HG03460 (cell line): ENCODE results near the gene LPP.

Source experiments
- ATAC-seq: cut with Tn5 transposase; IDR thresholded peaks from one replicate; pipeline ENCODE4 v1.9.1; 2021; ENCODE audit not compliant: unreplicated experiment

LPP gene

DNA sequence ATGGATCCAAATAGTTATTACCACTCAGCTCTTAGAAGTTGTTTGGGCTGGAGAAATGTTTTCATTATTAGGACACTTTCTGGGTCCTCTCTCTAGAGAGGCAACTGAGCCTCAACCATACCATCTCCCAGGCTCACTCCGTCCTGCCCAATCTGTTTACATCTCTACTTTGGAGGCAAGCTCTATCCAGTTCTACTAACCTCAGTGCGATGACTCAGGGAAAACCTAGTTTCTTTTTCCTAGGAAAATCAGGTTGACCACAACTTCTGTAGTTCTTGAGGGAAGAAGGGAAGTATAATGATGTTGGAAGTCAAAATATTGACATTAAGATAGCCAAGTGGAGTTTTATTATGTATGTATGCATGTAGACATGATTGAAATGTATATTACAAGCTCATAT is 40.4 kb downstream of the LPP start:
- ATAC-seq, result no peak

DNA sequence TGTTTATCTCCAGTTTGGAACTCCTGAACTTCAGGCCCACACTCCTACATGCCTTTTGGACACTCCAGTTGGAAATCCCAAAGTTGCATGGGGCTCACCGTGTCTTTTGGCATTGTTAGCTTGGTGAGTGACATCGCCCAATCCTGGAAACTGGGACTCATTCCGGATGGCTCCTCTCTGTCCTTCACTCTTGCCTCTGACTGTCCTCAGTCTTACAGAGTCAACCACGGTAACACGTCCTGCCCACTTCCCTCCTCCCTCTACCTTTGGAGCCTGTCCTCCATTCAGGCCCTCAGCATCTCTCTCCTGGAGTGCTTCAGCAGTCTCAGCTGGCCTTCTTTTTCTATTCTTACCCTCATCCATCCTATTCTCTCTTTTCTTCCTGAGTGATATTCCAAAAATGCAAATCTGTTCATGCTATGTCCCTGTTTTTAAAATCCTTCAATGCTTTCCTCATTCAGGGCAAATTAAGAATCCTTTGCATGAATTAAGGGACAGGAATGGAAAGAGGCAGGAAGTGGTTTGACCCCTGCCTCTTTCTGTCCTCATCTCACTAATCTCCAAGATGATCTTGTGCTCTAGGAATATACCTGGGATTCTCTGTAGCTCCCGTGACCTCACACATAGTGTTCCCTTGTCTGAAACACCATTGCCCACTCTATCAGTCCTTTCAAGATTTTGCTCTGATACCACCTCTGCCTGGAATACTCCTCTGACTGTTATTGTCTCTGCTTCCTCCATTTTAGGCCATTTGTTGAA is 42.5 kb downstream of the LPP start:
- no peak for ATAC-seq

DNA sequence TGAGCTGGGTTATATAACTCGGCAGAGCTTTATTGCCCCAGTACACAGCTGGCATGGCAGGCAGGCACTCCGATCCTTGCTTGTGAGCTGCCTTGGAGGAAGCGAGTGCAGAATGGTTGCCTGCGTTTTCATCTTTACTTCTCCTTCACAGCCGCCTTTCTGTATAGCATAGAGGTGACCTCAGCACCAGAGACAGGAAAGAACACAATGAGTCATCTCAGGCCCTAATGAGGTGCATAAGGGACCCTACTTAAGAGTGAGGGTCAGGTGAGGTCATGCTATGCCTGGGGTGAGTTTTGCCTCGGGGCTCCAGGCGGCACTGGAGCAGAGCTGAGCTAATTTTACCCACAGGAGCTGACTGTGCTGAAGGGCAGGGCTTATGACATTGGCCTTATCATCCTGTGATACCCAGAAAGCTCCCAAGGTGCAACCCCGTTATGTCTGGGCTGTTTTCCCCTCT is 43.5 kb downstream of the LPP start:
- ATAC-seq, result no peak

DNA sequence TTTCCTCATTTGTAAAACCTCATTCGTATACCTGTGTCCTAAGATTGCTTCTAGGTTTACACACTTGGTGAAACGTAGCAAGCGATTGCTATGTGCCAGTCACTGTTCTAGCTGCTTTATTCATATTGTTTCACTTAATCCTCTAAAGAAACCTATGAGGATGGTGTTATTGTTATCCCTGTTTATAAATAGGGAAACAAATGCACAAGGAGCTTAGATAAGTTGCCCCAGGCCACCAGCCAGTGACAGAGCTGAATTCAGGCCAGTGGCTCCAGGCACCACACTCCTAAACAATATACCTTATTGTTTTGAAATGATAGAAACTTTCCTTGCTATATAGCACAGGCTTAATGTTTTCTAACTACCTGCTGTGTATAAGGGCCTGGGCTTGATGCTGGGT is 44.0 kb downstream of the LPP start:
- no peak for ATAC-seq

DNA sequence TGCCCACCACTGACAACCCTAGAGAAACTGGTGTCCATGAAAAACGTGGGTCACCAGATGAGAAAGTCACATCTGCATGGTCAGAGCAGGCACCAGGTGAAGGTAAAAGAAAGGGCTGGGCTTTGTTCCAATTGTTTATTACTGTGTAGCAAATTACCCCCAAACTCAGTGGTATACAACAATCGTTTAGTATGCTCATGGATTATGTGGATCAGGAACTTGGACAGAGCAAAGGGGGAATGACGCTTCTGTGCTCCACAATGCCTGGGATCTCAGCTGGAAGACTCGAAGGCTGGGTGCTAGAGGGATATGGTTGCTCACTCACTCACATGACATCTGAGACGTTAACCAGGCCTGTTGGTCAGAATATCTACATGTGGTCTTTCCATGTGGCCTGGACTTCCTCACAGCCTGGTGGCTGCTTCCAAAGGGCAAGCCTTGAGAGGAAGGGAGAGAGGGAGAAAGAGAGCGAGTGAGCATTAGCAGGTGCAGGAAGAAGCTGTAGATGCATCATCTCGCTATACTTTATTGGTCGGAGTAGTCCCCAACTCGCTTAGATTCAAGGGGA is 44.9 kb downstream of the LPP start:
- no peak for ATAC-seq

DNA sequence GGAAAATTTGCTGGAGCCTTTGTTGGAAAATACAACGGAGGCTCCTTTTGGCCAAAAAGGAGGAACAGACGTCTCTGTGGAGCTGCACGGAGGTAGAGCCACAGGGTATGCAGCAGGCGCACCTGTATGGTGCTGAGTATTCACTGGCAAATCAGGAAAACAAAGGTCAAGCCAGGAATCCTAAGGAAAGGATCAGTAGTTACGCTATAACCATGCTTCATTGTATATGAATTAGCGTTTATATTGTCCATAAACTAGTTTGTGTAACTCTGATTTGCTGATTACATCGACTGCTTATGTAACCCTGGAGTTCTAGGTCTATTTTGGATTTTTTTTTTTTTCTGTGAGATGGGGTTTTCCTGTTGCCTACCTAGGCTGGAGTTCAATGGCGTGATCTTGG is 45.4 kb downstream of the LPP start:
- ATAC-seq, result no peak

DNA sequence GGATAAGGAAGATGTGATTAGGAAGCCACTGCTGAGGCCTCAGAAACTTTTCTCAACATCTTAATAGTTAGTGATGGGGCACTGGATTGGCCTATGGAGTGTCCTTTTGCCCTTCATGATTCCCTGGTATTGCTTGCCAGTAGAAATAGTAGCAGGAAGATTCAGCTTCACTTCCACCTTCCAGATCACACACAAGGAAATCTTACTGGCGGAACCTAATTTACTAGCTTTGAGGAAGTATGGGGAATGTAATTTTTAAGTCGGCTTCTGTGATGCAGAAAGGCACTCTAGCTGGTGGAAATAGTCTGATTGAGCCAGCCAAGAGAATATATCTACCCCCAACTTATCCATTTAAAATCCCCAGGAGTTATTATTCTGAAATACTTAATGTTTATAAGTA is 46.5 kb downstream of the LPP start:
- no peak for ATAC-seq

DNA sequence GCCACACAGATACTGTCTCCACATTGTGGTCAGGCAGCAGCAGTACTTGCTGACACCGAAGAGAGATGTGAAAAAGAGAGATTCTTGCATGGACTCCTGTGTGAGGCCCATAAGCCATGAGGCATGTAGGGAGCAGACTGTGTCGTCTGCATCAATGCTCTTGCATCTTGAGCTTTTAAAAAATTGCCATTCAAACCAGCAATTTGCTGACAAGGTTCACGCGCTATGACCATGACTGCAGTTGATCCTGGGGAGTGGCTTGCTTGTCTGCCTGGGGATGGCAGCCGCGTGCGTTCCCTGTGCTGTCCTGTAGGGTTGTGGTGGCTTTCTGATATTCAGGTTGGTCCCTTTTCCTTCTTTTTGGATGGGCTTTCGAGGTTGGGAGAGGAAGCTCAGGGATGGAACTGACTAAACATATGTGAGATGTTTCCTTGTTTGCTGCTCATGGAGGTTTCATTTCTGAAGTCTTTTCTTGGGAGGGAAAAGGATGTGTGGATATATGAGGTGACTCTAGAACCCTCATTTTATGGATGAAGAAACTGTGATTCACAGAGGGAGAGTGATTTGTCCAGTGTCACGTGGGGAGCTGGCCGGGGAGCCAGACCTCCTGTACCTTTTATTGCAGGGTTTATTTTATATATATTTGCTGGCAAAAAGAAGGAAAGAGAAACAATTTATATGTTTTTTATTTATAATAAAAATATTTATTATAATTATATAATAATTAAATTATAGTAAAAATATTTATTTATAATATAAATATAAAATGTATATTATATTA is 48.6 kb downstream of the LPP start:
- ATAC-seq, result no peak

DNA sequence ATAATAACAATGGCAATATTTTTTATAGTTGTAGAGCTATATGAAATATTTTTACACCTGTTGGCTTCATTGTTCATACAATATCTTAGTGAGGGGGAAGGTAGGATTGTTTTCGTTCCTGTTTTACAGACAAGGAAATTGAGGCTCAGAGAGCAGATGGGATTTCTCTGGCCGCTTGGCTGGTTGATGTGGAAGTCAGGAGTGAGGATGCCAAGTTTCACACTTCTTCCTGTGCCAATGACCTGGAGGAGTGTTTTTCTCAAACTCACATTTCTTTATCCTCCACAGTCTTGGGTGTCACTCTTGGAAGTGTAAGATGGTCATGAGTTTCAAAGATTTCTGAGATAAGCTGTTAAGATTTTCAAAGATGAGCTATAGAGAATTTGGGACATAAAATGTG is 50.6 kb downstream of the LPP start:
- no peak for ATAC-seq

DNA sequence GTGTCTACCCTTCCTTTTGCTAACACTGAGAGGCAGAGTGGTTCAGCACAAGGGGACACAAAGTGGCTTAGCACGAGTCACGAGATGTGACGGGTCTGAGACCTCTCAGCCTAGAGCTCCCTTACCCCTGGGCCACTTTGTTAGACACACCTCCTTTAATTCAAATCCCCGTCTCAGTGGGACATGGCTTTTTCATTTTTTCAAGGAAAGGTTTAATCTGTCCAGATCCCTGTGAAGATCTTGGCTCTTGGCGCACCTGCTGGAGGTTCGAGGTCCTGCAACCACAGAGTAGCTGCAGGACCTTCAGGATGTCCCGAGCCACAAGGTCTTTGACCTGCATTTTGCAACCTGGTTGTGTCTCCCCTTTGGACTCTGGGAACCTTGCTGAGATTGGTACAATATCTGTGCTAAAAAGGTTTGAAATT is 52.0 kb downstream of the LPP start:
- no peak for ATAC-seq

DNA sequence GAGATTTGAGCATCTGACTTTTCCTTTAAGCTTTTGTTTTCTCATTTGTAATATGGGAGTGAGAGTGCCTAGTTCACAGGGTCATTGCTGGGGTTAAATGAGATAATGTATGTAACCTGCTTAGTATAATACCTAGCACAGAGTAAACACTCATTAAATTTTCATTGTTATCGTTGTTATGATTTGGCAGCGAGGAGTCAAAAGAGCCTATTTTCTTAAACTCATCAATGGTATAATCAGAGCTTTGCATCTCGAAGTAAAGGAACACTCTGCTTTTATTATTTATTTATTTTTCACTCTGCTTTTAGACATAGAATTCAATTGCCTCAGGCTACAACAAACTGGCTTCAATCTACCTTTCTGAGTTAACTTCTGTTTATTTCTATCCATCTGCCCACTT is 52.8 kb downstream of the LPP start:
- ATAC-seq, result no peak

DNA sequence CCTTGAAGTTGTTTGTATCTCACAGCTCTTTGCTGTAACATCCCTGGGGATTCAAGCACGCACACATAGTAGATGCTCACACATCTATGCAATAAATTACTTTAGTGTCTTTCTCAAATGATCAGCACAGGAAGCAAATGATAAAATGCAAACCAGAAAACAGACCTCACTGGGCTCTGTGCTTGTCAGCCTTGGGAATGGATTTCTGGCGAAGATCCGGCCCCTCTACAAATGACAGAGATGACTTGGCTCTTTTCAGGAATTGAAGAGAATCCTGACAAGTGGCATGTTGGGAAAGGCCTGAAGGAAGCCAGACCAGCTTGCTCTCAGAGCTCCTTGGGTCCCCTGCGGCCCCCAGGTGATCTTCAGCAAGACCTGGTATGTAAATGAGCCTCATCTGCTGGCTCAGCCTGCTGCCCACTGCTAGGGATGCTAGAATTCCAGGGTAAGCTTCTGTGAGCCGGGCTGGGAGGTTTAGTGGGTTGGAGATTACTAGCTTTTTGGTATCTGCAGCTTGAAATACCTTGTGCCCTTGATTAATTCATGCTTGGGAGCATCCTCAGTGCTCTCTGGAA is 54.1 kb downstream of the LPP start:
- ATAC-seq, result no peak

DNA sequence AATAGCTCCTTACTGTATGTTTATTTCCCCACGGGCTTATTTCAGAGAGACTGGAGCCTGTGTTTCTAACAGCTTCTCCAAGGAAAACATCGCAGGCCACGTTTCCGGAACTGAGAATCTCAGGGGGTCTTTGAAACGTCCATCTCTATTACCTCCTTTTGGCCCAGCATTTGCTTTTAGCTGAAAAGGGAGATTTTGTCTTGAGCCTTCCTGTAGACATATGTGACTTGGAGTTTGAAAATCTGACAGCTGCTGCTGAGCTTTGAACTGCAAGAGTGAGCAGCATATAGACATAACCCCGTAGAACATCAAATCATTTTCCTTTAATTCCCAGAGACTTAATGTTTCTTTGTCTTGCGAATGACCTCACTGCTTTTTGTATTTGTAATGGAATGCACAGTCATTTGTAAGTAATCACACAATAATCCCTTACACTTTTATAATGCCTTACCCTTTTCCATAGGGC is 54.6 kb downstream of the LPP start:
- ATAC-seq, result no peak

DNA sequence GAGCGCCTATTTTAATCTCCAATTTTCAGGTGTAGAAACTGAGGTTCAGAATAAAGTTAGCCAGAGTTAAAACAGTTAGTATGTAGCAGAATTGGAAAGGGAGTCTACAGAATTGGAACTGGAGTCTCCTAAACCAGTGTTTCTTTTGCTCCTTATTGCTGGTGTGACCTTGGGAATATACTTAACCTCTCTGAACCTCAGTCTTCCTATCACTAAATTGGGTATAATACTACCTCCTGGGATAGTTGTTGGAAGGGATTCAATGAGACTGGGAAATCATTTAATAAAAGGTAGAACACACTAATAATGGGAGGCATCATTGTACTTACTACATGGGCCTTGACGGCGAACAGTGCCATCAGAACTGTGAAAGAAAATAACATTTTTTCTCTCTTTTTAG is 55.1 kb downstream of the LPP start:
- no peak for ATAC-seq

DNA sequence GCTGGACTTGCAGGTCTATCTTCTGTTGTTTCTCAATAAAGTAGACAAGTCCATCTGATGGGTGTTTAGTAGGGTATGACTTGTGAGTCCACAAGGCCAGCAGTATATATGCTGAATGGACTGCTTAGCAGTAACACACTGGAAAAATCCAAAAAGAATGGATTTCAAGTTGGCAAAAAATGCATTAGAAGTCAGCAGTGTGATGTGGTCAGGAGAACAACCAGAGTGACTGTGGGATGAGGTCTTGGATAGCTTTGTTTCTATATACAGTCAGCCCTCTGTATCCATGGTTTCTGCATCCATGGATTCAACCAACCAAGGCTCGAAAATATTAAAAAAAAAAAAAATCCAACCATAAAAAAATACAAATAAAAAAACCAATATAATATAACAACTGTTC is 55.8 kb downstream of the LPP start:
- no peak for ATAC-seq

DNA sequence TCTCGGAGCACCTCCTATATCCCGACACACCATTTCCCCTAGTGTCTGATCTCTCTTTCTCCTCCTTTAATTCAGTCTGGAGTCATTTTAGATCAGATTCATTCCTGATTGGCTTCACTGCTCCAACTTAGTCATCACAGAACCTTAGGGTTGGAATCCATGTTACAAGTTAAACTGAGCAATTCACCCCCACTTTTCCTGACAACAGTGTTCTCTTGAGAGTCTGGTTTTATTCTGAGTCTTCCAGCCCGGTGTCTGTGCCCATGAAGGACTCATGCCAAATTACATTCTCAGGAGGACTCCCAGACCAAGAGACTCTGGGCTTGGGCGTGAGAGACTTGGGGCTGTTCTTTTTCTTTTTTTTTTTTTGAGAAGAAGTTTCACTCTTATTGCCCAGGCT is 57.5 kb downstream of the LPP start:
- no peak for ATAC-seq

DNA sequence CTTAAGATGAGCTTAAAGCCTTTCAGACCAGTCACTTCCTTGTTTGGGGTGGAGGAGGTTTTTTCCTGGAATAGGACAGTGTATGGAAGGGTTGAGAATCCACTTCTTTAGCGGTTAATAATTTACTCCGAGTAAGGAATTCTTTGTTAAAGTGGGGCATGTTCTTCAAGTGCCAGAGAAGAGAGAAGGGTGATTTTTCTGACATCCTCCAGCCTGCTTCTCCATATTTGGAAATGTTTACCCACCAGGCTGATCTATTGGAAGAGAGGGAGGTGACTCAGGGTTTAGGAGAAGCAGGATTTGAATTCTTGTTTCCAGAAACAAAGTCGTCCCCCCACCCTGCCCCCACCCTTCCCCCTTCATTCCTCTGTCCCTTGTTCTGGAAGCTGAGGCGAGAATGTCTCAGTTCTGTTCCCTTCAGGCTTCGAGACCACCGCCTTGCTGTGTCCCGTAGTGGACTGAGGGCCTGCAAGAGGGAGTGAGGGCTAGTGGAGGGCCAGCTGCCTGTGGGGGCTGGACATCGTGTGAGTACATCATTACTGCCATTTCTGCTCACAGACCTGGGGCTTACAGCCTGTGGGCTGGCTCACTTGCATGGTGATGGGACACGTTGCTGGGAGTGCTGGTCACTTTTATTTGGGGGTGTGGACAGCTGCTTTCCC is 58.5 kb downstream of the LPP start:
- ATAC-seq, result no peak

DNA sequence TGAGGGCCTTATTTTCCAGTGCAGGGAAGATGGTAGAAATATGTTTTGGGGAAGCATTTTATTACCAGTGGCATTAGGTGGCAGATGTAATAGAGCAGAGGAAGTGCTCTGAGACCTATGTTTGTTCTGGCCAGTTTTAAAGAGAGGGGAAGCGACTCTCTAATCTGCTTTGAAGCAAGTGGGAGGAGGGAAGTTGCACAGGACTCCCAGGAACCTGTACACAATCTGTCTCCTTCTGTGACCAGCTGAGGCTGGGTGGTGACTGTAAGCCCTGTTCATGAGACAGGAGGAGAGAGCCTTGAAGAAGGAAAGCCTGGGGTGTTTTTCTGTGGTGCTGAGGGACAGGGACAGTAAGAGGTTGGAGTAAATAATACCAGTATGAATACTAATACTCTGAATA is 60.5 kb downstream of the LPP start:
- ATAC-seq, result no peak

DNA sequence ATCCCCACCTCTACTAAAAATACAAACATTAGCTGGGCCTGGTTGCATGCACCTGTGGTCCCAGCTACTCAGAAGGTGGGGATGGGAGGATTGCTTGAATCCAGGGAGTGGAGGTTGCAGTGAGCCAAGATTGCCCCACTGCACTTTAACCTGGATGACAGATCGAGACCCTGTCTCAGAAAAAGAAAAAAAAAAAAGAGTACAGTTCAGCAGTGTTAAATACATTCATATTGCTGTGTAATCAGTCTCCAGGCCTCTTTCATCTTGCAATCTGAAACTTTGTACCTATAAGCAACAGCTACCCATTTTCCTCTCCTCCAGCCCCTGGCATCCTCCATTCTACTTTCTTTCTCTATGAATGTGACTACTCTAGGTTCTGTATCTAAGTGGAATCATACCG is 61.2 kb downstream of the LPP start:
- no peak for ATAC-seq

DNA sequence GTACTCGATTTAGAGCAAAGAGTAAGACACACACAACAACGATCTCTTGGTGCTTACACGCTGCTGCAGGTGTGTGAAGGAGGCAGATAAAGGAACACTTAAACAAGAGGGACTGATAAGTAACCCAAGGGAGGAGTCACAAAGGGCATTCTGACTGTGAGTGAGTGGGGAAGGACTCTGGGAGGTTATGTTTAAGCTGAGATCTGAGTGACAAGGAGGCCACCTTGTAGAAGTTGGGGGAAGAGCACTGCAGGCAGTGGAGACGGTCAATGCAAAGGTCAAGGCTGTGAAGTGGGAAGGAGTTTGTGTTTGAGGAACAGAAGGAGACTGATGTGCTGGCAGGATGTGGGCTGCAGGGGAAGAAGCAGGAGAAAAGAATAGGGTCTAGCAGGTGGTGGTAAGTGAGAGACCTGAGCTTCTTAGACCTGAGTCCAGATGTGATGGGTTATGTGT is 63.1 kb downstream of the LPP start:
- ATAC-seq, result no peak

DNA sequence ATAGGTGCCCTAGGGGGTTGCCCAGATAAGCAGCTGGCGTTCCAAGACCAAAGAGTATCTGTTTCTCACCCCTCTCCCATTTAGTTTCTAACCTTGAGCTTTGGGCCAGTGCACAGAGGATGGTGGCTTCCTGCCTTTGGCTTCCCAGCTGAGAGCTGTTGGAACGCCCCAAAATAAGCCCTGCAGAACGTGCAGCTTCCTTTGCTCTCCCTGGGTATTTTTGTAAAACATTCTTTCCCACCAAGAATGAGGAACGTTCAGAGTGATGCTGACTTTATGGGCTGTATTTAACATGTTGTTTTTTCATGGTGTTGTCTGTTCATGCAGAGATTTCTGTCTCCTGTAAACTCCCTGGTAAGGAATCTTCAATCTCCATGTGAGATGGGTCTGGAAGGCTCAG is 63.8 kb downstream of the LPP start:
- no peak for ATAC-seq
